ENCODE measurements around the gene STX17. TPM values are rescaled to one million over a fixed set of nuclear protein-coding genes. Genes with fewer than 3 reads are reported as not detected.

The STX17 gene
- polyA plus RNA-seq, 10 donors: 11.4 to 17.7 (median 13.9) TPM

- DNase-seq: no peak
These were observed 3.1 kb upstream of the STX17 start for GRCh38 chr9:99903393-99903792.

DNA sequence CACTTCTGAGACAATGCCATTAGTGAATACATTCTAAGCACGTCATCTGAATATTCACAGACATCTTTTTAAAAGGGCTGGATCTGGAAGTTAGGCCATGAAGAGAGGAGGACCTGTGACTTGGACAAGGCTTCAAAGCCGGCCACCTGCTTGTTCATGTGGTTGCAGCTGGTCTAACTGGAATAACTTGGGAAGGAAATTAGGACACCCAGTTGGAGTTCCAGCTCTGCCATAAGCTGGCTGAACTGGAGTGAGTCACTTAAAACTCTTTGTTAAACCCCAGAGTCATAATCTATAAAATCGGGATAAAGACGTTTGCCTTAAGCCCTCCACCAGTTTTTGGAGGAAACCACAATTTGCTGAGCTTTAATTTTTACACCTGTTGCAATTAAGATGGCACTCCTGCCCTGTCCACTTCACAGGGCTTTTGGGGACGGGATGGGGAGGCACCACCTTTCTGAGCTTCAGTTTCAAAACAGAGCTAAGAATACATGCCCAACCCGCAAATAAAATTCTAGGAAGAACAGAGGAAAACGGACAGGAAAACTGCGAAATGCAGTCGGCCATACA lies 536 bp upstream of the STX17 start:
- DNase-seq: peak in 1 of 3 donors; percentile 2

DNA sequence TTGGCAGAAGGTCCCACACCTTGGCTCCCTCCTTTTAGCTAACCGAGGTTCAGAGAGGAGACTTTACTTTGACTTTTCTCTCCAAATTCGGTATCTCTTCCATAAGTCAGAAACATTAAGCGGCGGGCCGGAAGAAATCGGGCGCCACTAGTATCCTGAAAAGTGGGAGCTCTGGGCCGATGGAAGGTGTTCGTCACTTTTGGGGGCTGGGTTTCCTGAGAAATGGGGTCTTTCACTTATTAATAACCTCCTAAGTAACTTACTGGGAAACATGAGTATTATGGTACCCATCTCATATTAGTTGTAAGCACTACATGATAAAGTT lies 716 bp downstream of the STX17 start:
- no peak for DNase-seq

DNA sequence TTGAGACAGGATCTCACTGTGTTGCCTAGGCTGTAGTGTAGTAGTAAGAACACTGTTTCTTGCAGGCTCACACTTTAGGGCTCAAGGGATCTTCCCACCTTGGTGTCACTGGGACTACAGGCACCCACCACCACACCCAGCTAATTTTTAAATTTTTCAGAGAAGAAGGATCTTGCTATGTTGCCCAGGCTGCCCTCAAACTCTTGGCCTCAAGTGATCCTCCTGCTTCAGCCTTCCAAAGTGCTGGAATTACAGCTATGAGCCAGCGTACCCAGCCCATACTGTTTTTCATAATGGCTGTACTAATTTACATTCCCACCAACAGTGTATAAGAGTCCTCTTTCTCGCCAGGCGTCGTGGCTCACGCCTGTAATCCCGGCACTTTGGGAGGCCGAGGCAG lies 5.1 kb downstream of the STX17 start:
- no peak for DNase-seq

DNA sequence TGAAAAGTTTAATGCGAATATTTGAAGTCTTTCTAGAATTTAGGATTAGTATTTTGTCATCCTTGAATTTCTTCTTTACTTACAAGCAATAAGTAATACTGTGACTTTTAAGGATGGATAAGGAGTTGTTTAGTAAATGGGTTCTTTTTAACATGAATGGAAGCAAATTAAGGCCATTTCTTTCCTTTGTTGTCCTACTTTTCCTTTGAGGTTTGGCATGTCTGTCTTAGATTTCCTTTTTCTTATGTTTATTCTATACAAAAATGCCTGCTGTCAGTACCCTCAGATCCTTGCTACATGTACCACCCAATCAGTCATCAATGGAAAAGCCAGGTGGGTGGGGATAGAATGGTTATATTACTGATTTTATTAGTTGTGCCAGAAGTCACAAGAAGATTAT lies 10.2 kb downstream of the STX17 start:
- DNase-seq: no peak

GRCh38 chr9:99918134-99918533 lies 11.7 kb downstream of the STX17 start:
- DNase-seq: no peak

DNA sequence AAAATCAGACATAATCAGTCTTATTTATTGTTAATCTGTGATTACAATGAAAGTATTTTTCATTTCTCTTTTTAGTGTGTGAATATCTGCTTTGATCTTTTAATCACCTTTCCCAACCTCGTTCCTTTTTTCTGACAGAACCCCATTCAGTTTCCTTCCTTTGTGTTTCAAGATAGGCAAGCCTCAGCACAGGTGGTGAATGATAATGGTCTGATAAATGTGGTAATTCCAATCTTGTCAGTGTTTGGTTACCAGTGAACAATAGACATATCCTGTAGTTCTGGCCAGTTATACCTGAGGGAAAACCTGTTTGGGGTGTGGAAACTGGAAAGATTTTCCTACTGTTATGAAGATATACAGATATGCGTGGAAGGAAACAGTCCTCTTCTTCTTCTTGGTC lies 13.5 kb downstream of the STX17 start:
- DNase-seq: no peak

- no peak for DNase-seq
These were observed 15.6 kb downstream of the STX17 start for GRCh38 chr9:99921875-99922710.

DNA sequence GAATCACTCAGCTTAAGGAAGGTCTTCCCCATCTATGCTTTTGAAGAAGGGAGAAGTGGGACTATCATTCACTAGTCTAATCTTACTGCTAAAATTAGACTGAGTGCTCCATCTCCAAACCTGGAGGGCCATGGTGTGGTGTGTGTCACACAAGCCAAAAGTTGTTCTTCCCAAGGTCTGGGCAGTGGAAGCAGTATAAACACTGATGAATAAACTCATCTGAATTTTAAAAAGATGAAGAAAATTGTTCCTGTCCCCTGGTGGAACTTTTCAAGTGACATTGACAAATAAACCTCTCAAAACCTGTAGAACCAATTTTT lies 16.2 kb downstream of the STX17 start:
- DNase-seq: no peak

DNA sequence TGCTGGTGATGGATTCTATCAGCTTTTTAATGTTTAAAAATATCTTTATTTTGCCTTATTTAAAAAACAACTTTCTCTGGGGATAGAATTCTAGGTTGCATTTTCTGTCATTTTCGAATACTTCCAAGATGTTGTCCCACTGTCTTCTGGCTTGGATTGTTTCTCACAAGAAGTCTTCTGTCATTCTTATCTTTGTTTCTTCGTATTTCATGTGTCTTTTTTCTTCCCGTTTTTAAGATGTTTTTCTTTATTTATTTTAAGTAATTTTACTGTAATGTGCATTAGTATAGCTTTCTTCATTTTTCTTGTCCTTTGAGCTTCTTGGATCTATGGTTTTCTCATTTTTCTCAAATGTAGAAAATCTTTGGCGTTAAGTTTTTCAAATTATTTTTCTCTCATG lies 19.1 kb downstream of the STX17 start:
- DNase-seq: no peak

DNA sequence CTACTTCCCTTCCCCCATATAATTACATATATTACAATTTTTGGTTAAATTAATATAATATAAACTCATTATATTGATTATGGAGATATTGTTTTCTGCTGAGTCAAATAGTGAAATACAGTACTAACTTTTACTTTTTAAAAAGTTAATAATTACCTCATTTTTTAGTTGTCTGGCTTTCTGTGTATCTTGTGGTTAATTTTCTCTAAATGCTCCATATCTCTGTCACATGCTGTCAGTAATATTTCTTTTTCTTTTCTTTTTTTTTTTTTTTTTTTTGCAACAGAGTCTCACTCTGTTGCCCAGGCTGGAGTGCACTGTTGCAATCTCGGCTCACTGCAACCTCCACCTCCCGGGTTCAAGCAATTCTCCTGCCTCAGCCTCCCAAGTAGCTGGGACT lies 23.2 kb downstream of the STX17 start:
- DNase-seq: no peak

- no peak for DNase-seq
These were observed 24.8 kb downstream of the STX17 start for GRCh38 chr9:99931155-99931840.

DNA sequence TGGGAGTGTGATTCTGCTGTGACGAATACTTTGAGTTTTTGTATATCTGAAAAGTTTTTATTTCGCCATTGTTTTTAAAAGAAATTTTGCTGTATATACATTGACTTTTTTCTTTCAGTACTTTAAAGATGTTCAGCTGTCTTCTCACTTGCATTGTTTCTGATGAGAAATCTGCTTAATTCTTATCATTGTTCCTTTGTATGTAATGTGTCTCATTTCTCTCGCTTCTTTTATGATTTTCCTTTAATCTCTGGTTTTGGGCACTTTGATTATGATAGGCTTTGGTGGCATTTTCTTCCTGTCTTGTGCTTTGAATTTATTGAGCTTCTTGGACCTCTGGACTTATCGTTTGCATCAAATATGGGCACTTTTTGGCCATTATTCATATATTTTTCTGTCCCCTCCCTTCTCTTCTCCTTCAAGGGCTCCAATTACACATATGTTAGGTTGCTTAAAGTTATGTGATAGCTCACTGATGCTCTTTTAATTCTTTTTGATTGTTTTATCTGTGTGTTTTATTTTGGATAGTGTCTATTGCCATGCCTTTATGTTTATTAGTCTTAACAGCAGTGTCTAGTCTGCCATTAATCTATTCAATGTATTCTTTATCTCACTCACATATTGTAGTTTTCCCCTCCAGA lies 30.6 kb downstream of the STX17 start:
- DNase-seq: no peak

GRCh38 chr9:99947395-99947794 lies 40.9 kb downstream of the STX17 start:
- no peak for DNase-seq

DNA sequence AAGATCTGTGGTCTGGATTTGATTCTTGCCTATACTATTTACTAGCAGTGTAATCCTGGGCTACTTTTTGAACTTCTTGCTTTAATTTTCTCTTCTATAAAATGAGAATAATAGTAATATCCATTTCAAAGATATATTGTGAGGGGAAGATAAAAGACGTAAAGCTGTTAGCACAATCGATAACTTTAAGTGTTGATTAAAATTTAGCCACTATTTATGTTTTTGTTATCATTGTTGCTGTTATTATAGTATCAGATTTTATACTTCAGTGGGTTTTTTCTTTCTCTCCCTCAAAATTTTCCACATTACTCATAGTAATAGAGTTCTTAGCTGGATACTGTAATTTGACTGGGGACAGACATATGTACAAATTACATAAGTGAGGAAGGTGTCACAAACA lies 42.0 kb downstream of the STX17 start:
- DNase-seq: no peak

DNA sequence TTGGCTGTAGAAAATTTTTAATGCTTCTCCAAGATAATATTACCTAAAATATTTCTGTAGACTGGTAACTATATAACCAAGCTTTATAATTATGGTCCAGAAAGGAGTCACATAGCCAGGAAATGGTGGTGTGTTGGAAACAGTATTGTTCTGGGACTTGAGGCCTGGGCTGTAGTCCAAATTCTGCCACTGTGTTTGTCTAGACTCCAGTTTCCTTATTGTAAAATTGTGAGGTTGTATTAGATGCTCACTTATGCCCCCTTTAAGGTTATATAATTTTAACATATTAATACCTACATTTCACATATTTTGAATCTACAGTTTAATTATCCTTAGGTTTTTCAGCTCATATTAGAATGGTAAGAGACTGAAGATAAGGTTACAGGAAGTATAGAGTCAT lies 42.4 kb downstream of the STX17 start:
- DNase-seq: peak in 1 of 3 donors; percentile 15

DNA sequence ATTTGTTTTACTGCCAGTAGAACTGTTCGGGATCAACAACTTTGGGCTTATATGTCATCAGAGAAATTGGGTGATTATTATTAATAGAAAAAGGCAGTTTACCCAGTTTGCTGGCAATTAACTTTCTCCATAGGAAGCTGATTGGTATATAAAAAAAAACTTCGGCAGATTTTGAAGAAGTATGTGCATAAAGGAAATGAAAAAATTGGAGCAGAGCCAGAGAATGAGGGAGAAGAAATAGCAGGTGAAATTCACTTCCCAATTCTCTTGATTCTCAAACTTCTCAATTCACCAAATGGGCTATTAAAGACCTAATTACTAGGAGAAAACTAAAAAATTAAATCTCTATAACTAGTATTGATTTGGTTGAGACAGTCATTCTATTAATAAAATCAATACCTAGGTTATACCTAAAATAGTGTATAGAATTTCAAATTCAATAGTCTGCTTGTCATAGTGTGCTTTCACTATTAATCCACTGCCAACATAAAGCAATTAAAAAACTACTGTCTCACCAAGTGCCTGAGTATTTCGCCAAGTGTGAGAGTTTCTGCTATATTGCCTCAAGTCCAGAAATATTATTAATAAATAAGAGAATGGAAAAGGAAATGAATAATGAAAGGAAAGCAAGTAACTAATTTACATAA lies 47.5 kb downstream of the STX17 start:
- DNase-seq: no peak

DNA sequence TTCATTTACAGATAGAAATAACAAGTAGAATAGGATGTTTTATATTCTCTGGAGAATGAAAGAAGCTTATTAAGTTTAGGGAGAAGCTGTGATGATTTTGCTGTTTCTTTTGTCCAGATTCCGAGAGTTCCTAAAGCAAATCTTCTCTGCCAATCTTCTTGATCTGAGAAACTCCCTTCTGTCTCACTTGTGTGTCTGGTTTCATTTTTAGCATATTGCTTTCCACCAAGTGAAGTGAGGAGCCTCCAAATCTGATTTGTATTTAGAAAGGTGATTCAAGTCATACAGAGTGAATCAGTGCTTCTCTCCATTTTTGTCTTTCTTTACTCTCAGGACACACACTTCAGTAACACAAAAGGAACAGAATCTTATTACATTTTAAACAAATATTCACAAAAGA lies 48.4 kb downstream of the STX17 start:
- peak in 1 of 3 donors; percentile 24 for DNase-seq

DNA sequence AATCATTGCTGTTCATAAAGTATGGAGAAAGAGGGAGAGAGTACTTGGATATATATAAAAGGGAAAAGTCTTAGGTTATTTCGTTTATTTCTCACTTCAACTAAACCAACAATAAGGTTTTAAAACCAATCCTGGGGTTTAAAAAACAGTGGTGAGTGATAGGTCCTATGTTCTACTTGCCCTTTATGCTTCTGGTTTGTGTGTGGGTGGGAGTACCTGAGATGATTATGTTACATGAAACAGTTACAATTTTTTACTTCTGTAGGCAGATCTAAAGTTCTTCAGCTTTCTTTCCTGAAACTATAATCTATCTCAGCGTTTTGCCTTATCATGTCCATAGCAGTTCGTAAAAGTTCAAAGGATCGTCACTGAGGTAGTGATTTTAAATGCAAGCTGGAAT lies 49.2 kb downstream of the STX17 start:
- DNase-seq: no peak

- no peak for DNase-seq
These were observed 56.3 kb downstream of the STX17 start for GRCh38 chr9:99962680-99963261.

DNA sequence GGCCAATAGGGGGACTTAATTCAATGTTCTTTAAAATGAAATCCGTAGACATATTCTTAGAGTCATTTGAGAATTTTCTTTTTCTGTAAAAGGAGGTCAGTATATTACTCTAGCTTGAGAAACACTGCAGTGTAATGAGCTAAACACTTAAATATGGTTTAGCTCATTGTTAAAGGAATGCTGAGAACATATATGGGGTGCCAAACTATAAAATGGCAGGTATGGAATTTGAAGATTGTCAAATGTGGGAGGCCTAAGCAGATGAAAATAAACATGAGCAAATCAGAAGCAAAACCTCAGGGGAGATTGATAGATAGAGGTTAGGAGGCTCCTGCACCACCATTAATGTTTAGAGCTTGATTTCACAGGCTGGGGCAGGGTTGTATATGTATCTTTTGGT lies 57.9 kb downstream of the STX17 start:
- DNase-seq: peak in 1 of 3 donors; percentile 12

DNA sequence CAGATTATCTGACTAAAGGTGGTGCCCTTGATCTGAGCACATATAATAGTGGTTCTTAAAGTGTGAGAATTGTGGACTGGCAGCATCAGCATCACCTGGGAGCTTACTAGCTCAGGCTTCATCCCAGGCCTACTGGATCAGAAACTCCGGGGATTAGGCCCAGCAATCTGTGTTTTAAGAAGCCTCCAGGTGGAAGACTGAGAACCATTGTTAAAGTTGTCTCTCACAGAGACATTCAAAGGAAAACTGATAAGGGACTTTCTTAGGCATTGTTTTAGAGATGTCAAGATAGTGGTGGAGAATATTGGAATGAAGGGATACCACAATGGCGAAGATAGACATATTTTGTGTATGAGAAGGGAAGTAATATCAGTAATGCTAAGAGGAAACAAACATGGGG lies 59.5 kb downstream of the STX17 start:
- DNase-seq: no peak

Data from muscle of back (tissue), 11 donors.